IPS-NIHi7 (cell line): ENCODE results near the gene EVI5L.
"Not testable (repeated sequence)": the region's sequence is repeated elsewhere in the genome, so short reads cannot be mapped to it uniquely, and the experiment has no call there.

Experiments used
- DNase-seq: peaks from one replicate; pipeline ENCODE4 v3.0.0; 2012; ENCODE audit warnings: mixed read lengths; ENCODE audit errors: extremely low spot score

EVI5L gene

DNA sequence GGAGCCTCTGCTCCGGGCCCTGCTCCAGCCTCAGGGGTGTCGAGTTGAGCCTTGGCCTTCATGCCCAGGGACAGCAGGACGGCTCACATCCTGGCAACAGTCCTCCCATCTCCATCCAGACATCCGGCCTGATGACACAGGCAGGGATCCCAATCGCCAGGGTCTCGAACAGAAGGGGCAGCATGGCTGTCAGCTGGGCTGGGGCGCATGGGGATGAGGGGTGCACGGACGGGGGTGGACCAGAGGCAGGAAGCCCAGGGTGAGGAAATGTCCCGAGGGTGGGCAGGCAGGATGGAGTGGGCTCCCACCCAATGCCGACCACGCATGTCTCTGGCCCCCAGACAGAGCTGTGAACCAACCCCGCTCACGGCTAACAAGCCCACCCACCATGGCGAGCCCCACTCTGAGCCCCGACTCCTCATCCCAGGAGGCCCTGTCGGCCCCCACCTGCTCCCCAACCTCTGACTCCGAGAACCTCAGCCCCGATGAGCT is 16.2 kb downstream of the EVI5L start:
- DNase-seq: no peak

DNA sequence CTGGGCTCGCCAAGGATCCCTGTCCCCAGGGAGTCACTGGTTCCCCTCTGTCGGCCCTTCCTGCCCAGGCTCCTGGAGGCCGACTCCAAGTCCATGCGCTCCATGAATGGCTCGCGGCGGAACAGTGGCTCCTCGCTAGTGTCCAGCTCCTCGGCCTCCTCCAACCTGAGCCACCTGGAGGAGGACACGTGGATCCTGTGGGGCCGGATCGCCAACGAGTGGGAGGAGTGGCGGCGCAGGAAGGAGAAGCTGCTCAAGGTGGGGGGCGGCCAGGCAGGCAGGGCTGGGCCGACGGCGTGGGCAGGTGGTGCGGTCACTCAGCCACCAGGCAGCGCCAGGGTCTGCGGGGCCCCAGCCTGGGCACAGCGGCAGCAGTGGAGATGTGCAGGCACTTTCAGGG is 17.6 kb downstream of the EVI5L start:
- DNase-seq: no peak

DNA sequence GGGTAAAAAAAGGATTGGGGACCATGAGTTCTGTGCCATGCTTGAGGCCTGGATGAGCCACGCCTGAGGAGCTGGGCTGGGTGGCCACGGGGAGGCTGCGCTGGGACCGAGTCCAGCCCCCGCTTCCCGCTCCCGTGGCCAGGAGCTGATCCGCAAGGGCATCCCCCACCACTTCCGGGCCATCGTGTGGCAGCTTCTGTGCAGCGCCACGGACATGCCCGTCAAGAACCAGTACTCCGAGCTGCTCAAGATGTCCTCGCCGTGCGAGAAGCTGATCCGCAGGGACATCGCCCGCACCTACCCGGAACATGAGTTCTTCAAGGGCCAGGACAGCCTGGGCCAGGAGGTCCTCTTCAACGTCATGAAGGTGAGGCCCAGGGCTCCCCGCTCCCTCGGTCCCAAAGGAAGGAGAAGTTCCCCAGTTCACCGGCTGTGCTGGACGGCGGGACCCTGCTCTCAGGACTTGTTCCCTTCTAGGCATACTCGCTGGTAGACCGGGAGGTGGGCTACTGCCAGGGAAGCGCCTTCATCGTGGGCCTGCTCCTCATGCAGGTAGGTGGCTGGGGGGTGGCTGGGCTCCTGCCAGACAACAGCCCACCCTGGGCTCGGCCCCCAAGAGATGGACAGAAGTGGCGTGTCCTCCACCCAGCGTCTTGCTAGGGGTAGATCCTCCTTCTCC is 18.9 kb downstream of the EVI5L start:
- no peak for DNase-seq

GRCh38 chr19:7849631-7849999 is 19.6 kb downstream of the EVI5L start:
- DNase-seq: no peak

DNA sequence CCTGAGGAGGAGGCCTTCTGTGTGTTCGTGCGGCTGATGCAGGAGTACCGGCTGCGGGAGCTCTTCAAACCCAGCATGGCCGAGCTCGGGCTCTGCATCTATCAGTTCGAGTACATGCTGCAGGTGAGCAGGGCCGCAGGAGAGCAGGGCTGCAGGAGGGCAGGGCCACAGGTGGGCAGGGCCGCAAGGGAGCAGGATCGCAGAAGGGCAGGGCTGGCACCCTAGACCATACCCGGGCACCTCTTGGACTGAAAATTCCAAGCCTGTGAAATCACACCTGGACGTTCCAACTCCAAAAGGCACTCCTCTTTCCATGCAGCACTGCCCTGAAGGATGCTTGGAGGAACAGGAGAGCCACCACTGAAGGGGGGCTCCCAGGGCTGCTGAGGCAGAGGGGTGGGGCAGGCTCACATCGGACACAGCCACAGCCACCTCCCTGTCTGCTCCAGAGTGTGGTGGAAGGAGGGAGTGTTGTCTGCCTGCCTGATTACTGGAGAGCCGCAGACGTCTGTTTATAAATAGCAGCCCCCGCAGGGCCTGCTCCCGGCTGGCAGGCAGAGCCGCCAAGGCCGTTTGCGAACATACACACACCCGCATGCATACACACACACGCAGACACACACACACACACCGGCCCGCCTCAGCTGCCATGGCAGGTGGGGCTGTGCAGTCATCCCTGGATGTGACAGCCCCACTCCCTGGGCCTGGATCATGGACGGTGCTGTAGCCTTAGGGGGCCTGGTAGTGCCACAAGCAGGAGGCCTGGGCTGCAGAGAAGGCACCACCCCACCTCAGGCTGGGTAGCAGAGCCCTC is 20.2 kb downstream of the EVI5L start:
- no peak for DNase-seq

DNA sequence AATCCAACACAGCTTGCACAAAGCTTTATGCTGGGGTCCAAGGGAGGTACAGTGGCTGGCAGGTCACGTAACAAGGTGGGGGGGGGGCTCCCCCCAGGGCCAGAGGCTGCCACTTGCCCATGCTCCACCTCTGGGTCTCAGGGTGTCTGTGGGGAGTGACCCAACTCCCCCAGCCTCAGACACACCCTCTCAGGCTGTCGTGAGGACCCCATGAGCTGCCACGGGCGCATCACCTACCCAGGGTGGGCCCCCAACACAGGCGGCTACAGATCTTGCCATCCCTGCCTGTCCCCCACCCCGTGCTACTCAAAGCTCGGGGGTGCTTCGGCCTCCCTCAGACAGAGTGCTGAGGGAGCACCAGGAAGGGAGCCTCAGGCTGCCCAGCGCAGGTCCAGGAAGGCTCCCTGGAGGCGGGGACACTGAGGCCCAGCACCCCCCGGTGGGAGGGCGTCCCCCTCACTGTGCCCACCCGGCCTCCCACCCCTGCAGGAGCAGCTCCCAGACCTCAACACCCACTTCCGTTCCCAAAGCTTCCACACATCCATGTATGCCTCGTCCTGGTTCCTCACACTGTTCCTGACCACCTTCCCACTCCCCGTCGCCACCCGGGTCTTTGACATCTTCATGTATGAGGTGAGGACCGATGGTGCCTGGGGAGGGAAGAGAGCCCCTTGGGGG is 21.1 kb downstream of the EVI5L start:
- no peak for DNase-seq

GRCh38 chr19:7851623-7852500 is 21.8 kb downstream of the EVI5L start:
- no peak for DNase-seq

DNA sequence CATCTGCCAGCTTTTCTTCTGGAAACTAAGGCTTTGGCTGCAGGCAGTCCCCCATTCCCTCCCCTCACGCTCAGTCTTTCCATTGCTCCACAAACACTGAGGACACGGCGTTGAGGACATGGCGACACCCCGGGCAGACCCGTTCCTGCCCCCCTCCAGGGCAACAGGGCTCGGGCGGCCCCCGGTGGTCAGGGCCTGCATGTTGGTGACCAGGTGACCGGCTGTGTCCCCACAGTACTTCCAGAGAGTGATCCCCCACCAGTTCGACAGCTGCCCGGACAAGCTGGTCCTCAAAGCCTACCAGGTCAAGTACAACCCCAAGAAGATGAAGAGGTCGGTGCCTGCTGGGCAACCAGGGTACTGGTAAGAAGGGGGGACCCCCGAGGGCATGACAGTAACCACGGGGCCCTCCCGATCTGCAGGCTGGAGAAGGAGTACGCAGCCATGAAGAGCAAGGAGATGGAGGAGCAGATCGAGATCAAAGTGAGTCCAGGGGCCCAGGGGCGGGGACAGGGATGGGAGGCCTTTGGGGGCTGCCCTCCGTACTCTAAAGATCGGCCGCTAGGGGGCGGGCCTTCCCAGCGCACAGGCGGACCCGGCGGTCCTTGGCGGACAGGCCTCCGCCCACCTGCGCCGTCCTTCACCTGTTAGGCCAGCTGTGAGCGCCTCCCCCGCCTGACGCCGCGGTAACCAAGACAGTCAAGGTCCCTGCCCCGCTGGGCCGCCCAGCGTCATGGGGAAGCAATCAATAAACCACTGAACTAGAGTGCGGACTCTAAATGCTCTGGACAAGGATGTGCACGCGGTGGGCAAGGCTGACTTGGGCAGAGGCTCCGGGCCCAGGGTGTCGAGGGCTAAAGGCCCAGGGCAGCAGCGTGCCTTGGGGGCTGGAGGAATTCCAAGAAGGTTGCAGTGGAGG is 23.1 kb downstream of the EVI5L start:
- peak; percentile 99 for DNase-seq

- DNase-seq: no peak
These were observed 23.7 kb downstream of the EVI5L start for GRCh38 chr19:7853770-7854128.

GRCh38 chr19:7855426-7856108 is 25.5 kb downstream of the EVI5L start:
- DNase-seq: no peak

DNA sequence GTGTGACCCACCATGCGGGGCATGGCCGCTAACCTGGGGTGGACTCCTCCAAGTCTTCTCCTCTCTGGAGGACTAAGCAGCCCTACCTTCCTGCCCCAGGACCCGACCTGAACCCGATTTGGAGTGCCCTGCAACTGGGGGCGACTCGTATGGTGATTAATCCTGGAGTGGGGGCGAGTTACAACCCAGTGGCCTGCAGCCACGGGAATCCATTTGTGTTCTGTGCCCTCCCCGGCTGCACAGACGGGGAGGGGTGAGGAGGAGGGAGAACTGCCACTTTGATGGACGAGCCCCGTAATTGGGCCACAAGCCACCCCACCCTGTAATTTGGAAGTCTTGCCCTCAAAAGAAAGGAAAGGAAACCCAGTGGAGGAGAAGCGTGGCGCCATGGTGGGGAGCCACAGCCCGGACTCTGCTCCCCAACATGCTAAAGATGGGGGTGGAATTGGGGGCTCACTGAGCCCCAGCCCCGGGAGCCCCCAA is 26.1 kb downstream of the EVI5L start:
- no peak for DNase-seq

- DNase-seq: no peak
These were observed 27.0 kb downstream of the EVI5L start for GRCh38 chr19:7856679-7857663.

- no peak for DNase-seq
These were observed 27.7 kb downstream of the EVI5L start for GRCh38 chr19:7857727-7858108.

GRCh38 chr19:7858109-7858770 is 28.2 kb downstream of the EVI5L start:
- DNase-seq: peak; percentile 85

DNA sequence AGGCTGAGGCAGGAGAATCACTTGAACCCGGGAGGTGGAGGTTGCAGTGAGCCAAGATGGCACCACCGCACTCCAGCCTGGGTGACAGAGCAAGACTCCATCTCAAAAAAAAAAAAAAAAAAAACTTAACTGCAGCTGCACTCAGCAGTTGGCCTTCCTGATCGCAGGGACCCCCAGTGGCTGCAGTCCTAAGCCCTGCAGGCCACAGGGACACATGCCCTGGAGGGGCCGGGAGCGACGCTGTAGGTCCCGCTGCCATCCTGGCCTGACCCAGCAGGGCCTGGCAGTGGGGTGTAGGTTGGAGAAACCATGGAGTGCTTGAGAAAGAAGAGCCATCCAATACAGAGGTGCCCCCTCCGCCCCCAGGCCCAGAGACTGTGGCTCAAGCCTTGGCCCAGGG is 29.1 kb downstream of the EVI5L start:
- DNase-seq: not testable (repeated sequence)

- no peak for DNase-seq
These were observed 30.1 kb downstream of the EVI5L start for GRCh38 chr19:7859831-7860713.
